Ovary (tissue), 3 donors: Measurements from ENCODE around the gene SPAG16.

Experiments used
- CTCF ChIP-seq, 3 donors: fragments of 450-650 bp in 2 of 3; fragments of 200-600 bp in 1 of 3; IDR thresholded peaks; one replicate each; pipeline versions ENCODE4 v1.5.1 to v1.8.0; 2016 to 2022; ENCODE audit warnings: antibody characterized with exemption in 3 of 3, mild to moderate bottlenecking in 1 of 3
- EP300 ChIP-seq: sonication (generic); formaldehyde crosslinking; IDR thresholded peaks from one replicate; pipeline ENCODE4 v1.6.1; 2017; ENCODE audit warnings: antibody characterized with exemption
- POLR2A ChIP-seq: fragments of 450-650 bp; IDR thresholded peaks from one replicate; pipeline ENCODE4 v1.6.1; 2017; ENCODE audit warnings: antibody characterized with exemption, mild to moderate bottlenecking, moderate library complexity
- donor health status: DM: no; HTN: no; CAD: no.

GRCh38 chr2:213689585-213689984 lies 405.3 kb downstream of the SPAG16 start:
- TF ChIP-seq POLR2A, result no peak
- TF ChIP-seq CTCF (IDR thresholded peaks at IDR 0.05), result no peak
- TF ChIP-seq EP300, result no peak
